NCI-H1092 (cell line): ENCODE data around the gene COL20A1.
A peak's percentile ranks its signal among the peaks of the same experiment; 100 is the strongest.

ENCODE experiments used
- DNase-seq: peaks from one replicate; lab custom pipeline; 2025; lab: John Stamatoyannopoulos, UW

The COL20A1 gene

GRCh38 chr20:63350196-63350595, 57.2 kb downstream of the COL20A1 start:
- no peak for DNase-seq

- DNase-seq = no peak
Observed at GRCh38 chr20:63350597-63351325, 57.8 kb downstream of the COL20A1 start.

- no peak for DNase-seq
Observed at GRCh38 chr20:63351326-63351700, 58.3 kb downstream of the COL20A1 start.

GRCh38 chr20:63351811-63352591, 59.0 kb downstream of the COL20A1 start:
- DNase-seq = peak; percentile 92

GRCh38 chr20:63352811-63353221, 59.8 kb downstream of the COL20A1 start:
- DNase-seq = no peak

GRCh38 chr20:63354636-63355350, 61.8 kb downstream of the COL20A1 start:
- DNase-seq = no peak

GRCh38 chr20:63355781-63356295, 62.9 kb downstream of the COL20A1 start:
- DNase-seq = no peak

- no peak for DNase-seq
Observed at GRCh38 chr20:63356511-63356910, 63.5 kb downstream of the COL20A1 start.

GRCh38 chr20:63356931-63357879, 64.2 kb downstream of the COL20A1 start:
- no peak for DNase-seq

- DNase-seq = peak; percentile 92
Observed at GRCh38 chr20:63357921-63358905, 65.2 kb downstream of the COL20A1 start.

- DNase-seq = no peak
Observed at GRCh38 chr20:63359164-63359934, 66.4 kb downstream of the COL20A1 start.

GRCh38 chr20:63359937-63360849, 67.2 kb downstream of the COL20A1 start:
- no peak for DNase-seq

GRCh38 chr20:63360850-63361518, 68.0 kb downstream of the COL20A1 start, which contains the start of gene CHRNA4:
CHRNA4 (minus strand) TSS chr20:63361349; CDS start chr20:63361165, 184 bp downstream.
- DNase-seq = no peak

GRCh38 chr20:63361519-63362435, 68.8 kb downstream of the COL20A1 start:
- no peak for DNase-seq

GRCh38 chr20:63362436-63363009, 69.5 kb downstream of the COL20A1 start:
- no peak for DNase-seq
